ENCODE measurements around the gene MAFB. TPM values are rescaled to one million over a fixed set of nuclear protein-coding genes. Genes with fewer than 3 reads are reported as not detected.

The MAFB gene
- total RNA-seq, 4 donors from 2014 or later, result 58.3 to 93.6 (median 88.7) TPM

GRCh38 chr20:40703975-40704530 is 15.0 kb upstream of the MAFB start:
- DNase-seq (ENCODE audit: low spot score in 2 of 2), result no peak
- no peaks in the 10 kb centered on the region for H3K4me1 ChIP-seq
- no peaks in the 10 kb centered on the region for H3K9me3 ChIP-seq
- H3K4me3 ChIP-seq, result no peak overlapping the region
- H3K27me3 ChIP-seq, result no peaks in the 10 kb centered on the region
- 60 to 66% methylated on average over 8 of the region's 8 CpGs for WGBS, 2 donors
- no peak overlapping the region for H3K27ac ChIP-seq
- no peaks in the 10 kb centered on the region for H3K36me3 ChIP-seq
- no peak for TF ChIP-seq EP300 (IDR thresholded peaks at IDR 0.05)
- no peak for TF ChIP-seq POLR2A (IDR thresholded peaks at IDR 0.05)
- no peak for TF ChIP-seq CTCF (IDR thresholded peaks at IDR 0.05)

- DNase-seq (ENCODE audit: low spot score in 2 of 2), result no peak
- 78 to 83% methylated on average over 4 of the region's 4 CpGs for WGBS, 2 donors
- Histone ChIP-seq H3K27ac (no peak overlapping the region), H3K9me3 (no peaks in the 10 kb centered on the region), H3K4me1 (no peaks in the 10 kb centered on the region), H3K27me3 (no peaks in the 10 kb centered on the region), H3K4me3 (no peak overlapping the region), H3K36me3 (no peaks in the 10 kb centered on the region)
- no peak for TF ChIP-seq EP300 (IDR thresholded peaks at IDR 0.05)
- TF ChIP-seq POLR2A (IDR thresholded peaks at IDR 0.05), result no peak
- TF ChIP-seq CTCF (IDR thresholded peaks at IDR 0.05), result no peak
Observed at GRCh38 chr20:40702504-40702903, 13.5 kb upstream of the MAFB start.

DNA sequence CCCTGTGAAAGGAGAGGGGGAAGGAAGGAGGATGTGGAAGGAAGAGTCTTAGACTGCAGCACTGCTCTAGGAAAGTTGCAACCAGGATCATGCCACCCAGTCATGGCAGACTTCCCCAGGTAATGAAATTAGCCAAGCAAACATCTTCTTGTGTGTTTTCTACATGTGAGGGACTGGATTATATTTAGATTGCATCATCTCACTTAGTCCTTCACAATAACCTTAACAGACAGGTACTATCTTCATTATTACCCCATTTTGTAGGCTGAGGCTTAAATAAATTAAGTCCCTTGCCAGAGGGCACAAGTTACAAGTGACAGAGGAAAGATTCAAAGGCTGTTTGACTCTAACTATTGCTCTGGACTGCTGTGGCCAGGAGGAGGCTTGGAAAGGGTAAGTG is 9.7 kb upstream of the MAFB start:
- H3K36me3 ChIP-seq, result no peaks in the 10 kb centered on the region
- no peaks in the 10 kb centered on the region for H3K9me3 ChIP-seq
- H3K4me1 ChIP-seq, result no peaks in the 10 kb centered on the region
- no peak overlapping the region for H3K27ac ChIP-seq
- no peak for DNase-seq (ENCODE audit: low spot score in 2 of 2)
- TF ChIP-seq EP300 (IDR thresholded peaks at IDR 0.05) (no peak), CTCF (IDR thresholded peaks at IDR 0.05) (no peak), POLR2A (IDR thresholded peaks at IDR 0.05) (no peak)
- H3K4me3 ChIP-seq, result no peak overlapping the region
- H3K27me3 ChIP-seq, result no peaks in the 10 kb centered on the region

- H3K27me3 ChIP-seq, result peaks cover 0 to 4% of the 10 kb centered on the region in 2 donors
- no peak overlapping the region for H3K27ac ChIP-seq
- H3K36me3 ChIP-seq, result no peaks in the 10 kb centered on the region
- no peaks in the 10 kb centered on the region for H3K4me1 ChIP-seq
- H3K4me3 ChIP-seq, result no peak overlapping the region
- 80 to 83% methylated on average over 1 of the region's 1 CpG for WGBS, 2 donors
- TF ChIP-seq CTCF (IDR thresholded peaks at IDR 0.05) (no peak), POLR2A (IDR thresholded peaks at IDR 0.05) (no peak), EP300 (IDR thresholded peaks at IDR 0.05) (no peak)
- H3K9me3 ChIP-seq, result no peaks in the 10 kb centered on the region
- DNase-seq (ENCODE audit: low spot score in 2 of 2), result no peak
Observed at GRCh38 chr20:40698281-40698680, 9.2 kb upstream of the MAFB start.

- Histone ChIP-seq H3K4me1 (no peaks in the 10 kb centered on the region), H3K27ac (no peak overlapping the region), H3K36me3 (no peaks in the 10 kb centered on the region), H3K27me3 (peaks cover under 1 to 12% of the 10 kb centered on the region in 2 donors), H3K4me3 (no peak overlapping the region), H3K9me3 (no peaks in the 10 kb centered on the region)
- 24 to 30% methylated on average over 5 of the region's 5 CpGs for WGBS, 2 donors
- no peak for DNase-seq (ENCODE audit: low spot score in 2 of 2)
- TF ChIP-seq CTCF (IDR thresholded peaks at IDR 0.05) (no peak), POLR2A (IDR thresholded peaks at IDR 0.05) (no peak), EP300 (IDR thresholded peaks at IDR 0.05) (no peak)
Observed at GRCh38 chr20:40697541-40697940, 8.5 kb upstream of the MAFB start.
